K562 (cell line): Measurements from ENCODE around the gene SPATS2. TPM values are rescaled to one million over a fixed set of nuclear protein-coding genes. Genes with fewer than 3 reads are reported as not detected.

ENCODE experiments used
- DACH1 ChIP-seq: fragments of 450-650 bp; IDR thresholded peaks from 2 replicates; pipeline ENCODE4 v1.6.1; 2018; ENCODE audit not compliant: partially characterized antibody
- EP400 ChIP-seq: fragments of 450-650 bp; IDR thresholded peaks from 2 replicates; pipeline ENCODE4 v1.6.1; 2017; ENCODE audit warnings: antibody characterized with exemption, mild to moderate bottlenecking, moderate library complexity
- HMGXB4 ChIP-seq: sonication (generic); formaldehyde crosslinking; IDR thresholded peaks from 2 replicates; pipeline ENCODE4 v1.8.1; 2023; ENCODE audit warnings: mild to moderate bottlenecking, missing genetic modification reagents
- MAFK ChIP-seq: IDR thresholded peaks from 2 replicates; pipeline ENCODE4 v1.6.1; 2011; ENCODE audit warnings: low read length, improper control_type of control experiment
- OTX1 ChIP-seq: fragments of 450-650 bp; formaldehyde crosslinking; IDR thresholded peaks from 2 replicates; pipeline ENCODE4 v1.4.0; 2022; ENCODE audit warnings: mild to moderate bottlenecking
- PCBP1 ChIP-seq: fragments of 200-400 bp; formaldehyde crosslinking; IDR thresholded peaks from 2 replicates; pipeline ENCODE4 v1.6.1; 2018; ENCODE audit warnings: mild to moderate bottlenecking, low read depth, low read length; ENCODE audit not compliant: poor library complexity, severe bottlenecking
- PHTF2 ChIP-seq: fragments of 250-450 bp; sonication (Bioruptor Pico); IDR thresholded peaks from 2 replicates; pipeline ENCODE4 v1.5.0; 2021; ENCODE audit warnings: mild to moderate bottlenecking
- POLR2AphosphoS2 ChIP-seq: IDR thresholded peaks from 2 replicates; pipeline ENCODE4 v1.6.1; 2012; ENCODE audit warnings: low read length, improper control_type of control experiment
- PRMT5 ChIP-seq: sonication (generic); formaldehyde crosslinking; IDR thresholded peaks from 2 replicates; pipeline ENCODE4 v1.5.0; 2020; ENCODE audit warnings: missing genetic modification reagents
- PURB ChIP-seq: sonication (generic); formaldehyde crosslinking; IDR thresholded peaks from 2 replicates; pipeline ENCODE4 v1.9.0; 2021; ENCODE audit warnings: low read depth, mild to moderate bottlenecking, missing genetic modification reagents
- SIN3B ChIP-seq: fragments of 450-650 bp; IDR thresholded peaks from 2 replicates; pipeline ENCODE4 v1.6.1; 2017; ENCODE audit warnings: low read depth, mild to moderate bottlenecking, moderate library complexity
- SMARCC2 ChIP-seq: fragments of 450-650 bp; IDR thresholded peaks from 2 replicates; pipeline ENCODE4 v1.6.1; 2017; ENCODE audit warnings: antibody characterized with exemption, moderate library complexity, mild to moderate bottlenecking, low read depth
- SUPT5H ChIP-seq: fragments of 450-650 bp; IDR thresholded peaks from 2 replicates; pipeline ENCODE4 v1.6.1; 2016
- TAF7 ChIP-seq: fragments of 450-650 bp; IDR thresholded peaks from 2 replicates; pipeline ENCODE4 v1.6.1; 2016; ENCODE audit warnings: missing genetic modification characterization, missing compliant biosample characterization
- TARDBP ChIP-seq: fragments of 450-650 bp; IDR thresholded peaks from 2 replicates; pipeline ENCODE4 v1.6.1; 2016
- ZBTB26 ChIP-seq: fragments of 450-650 bp; formaldehyde crosslinking; IDR thresholded peaks from 2 replicates; pipeline ENCODE4 v1.4.0; 2022; ENCODE audit warnings: missing genetic modification characterization
- ZNF232 ChIP-seq: sonication (generic); formaldehyde crosslinking; IDR thresholded peaks from 2 replicates; pipeline ENCODE4 v1.8.0; 2022; ENCODE audit warnings: mild to moderate bottlenecking, missing genetic modification reagents
- ZNF395 ChIP-seq: fragments of 200-800 bp; sonication (Bioruptor generic); IDR thresholded peaks from 2 replicates; pipeline ENCODE4 v1.6.1; 2017; ENCODE audit warnings: missing genetic modification characterization, missing compliant biosample characterization
- ZNF740 ChIP-seq, 3 experiments: fragments of 200-800 bp in 1 of 3; sonication (Bioruptor generic) in 1 of 3; sonication (generic) in 1 of 3; formaldehyde crosslinking in 1 of 3; IDR thresholded peaks; 2 replicates each; pipeline versions ENCODE4 v1.6.1 to v1.8.0; 2016 to 2022; ENCODE audit warnings: mild to moderate bottlenecking in 2 of 3, missing compliant biosample characterization in 2 of 3, missing genetic modification characterization in 2 of 3, missing genetic modification reagents in 1 of 3
- ZNF76 ChIP-seq: fragments of 250-450 bp; sonication (Bioruptor Pico); IDR thresholded peaks from 2 replicates; pipeline ENCODE4 v1.4.0; 2020; ENCODE audit warnings: mild to moderate bottlenecking, moderate library complexity, borderline replicate concordance
- ZNF778 ChIP-seq: fragments of 450-650 bp; formaldehyde crosslinking; IDR thresholded peaks from 2 replicates; pipeline ENCODE4 v1.4.0; 2020; ENCODE audit warnings: mild to moderate bottlenecking, moderate library complexity
- ZSCAN29 ChIP-seq: fragments of 450-650 bp; IDR thresholded peaks from 2 replicates; pipeline ENCODE4 v1.6.1; 2017
- ZZZ3 ChIP-seq: fragments of 450-650 bp; IDR thresholded peaks from 2 replicates; pipeline ENCODE4 v1.6.1; 2016; ENCODE audit warnings: antibody characterized with exemption, mild to moderate bottlenecking, moderate library complexity
- polyA plus RNA-seq, 8 experiments: library from polyadenylated mRNA; depleted of rRNA in 4 of 8; stranded (reverse) in 5 of 8; unstranded in 3 of 8; fragments of >200 nt; fragmentation: Nextera tagmentation in 2 of 8; fragmentation: Illumina TruSeq in 1 of 8; extraction: Ambion mirVana in 2 of 8; extraction: Trizol in 1 of 8; gene quantifications; 2 replicates each; pipeline versions ENCODE4 v1.2.1 to v1.2.3, GENCODE V29; 2011 to 2014; ENCODE audit warnings: inconsistent platforms in 1 of 8, missing spikeins in 1 of 8
- total RNA-seq, 7 experiments: library from RNA; depleted of rRNA in 6 of 7; stranded (reverse); fragments of >200 nt in 6 of 7; fragmentation: Illumina TruSeq in 2 of 7; extraction: Trizol in 2 of 7; gene quantifications; 2 replicates each; pipeline versions ENCODE4 v1.2.1 to v1.2.3, GENCODE V29; 2011 to 2021; ENCODE audit warnings: low replicate concordance in 1 of 7

SPATS2 gene
- total and polyA plus RNA-seq, 9 of the 15 experiments (the other 6 are each of a cell fraction or from before 2014, with no cell fraction given), result 5.4 to 48.2 (median 17.5) TPM

GRCh38 chr12:49322708-49323523 is 44.3 kb upstream of the SPATS2 start, which contains the start of gene TROAP (continued):
- TF ChIP-seq HMGXB4, result no peak
- peak; percentile 78; the same call in 1 of the 2 replicates for TF ChIP-seq POLR2AphosphoS2
- TF ChIP-seq ZNF232 (CRISPR knock-in tag), result no peak
- TF ChIP-seq ZNF395 (CRISPR knock-in tag), result no peak
- no peak for TF ChIP-seq ZBTB26 (CRISPR knock-in tag)
- 0 out of 2 replicates have a peak, but pooled peaks have one; percentile 14 for TF ChIP-seq ZNF76 (CRISPR knock-in tag)
- peak; percentile 92 for TF ChIP-seq SUPT5H
- peak; percentile 89 for TF ChIP-seq SIN3B
- no peak for TF ChIP-seq SMARCC2
- TF ChIP-seq ZNF740 (CRISPR knock-in tag; IDR thresholded peaks at IDR 0.05), result no peak
- no peak for TF ChIP-seq ZNF740 (tag; IDR thresholded peaks at IDR 0.05)
- TF ChIP-seq TAF7 (tag), result peak; percentile 74
- no peak for TF ChIP-seq PHTF2
- no peak for TF ChIP-seq OTX1
- TF ChIP-seq PRMT5 (CRISPR knock-in tag), result no peak
- no peak for TF ChIP-seq ZSCAN29
- TF ChIP-seq EP400, result peak; percentile 88
- TF ChIP-seq TARDBP, result no peak
- TF ChIP-seq ZZZ3, result no peak
- TF ChIP-seq PCBP1, result peak; percentile 53
- TF ChIP-seq MAFK, result 0 out of 2 replicates have a peak, but pooled peaks have one; percentile 1
- TF ChIP-seq PURB (CRISPR knock-in tag), result no peak
- TF ChIP-seq DACH1, result no peak
- no peak for TF ChIP-seq ZNF778 (CRISPR knock-in tag)
